Islet of Langerhans (tissue), 1 donor: Measurements from ENCODE around the gene DNASE1L1.
"Not testable (repeated sequence)": the region's sequence is repeated elsewhere in the genome, so short reads cannot be mapped to it uniquely, and the experiment has no call there.

Experiments
- FAIRE-seq: peaks from one replicate; lab custom pipeline; 2011; peaks lifted over from hg19 to GRCh38; lab: Jason Lieb, UNC

The DNASE1L1 gene

GRCh38 chrX:154403858-154404257, 5.2 kb downstream of the DNASE1L1 start:
- no peak for FAIRE-seq

DNA sequence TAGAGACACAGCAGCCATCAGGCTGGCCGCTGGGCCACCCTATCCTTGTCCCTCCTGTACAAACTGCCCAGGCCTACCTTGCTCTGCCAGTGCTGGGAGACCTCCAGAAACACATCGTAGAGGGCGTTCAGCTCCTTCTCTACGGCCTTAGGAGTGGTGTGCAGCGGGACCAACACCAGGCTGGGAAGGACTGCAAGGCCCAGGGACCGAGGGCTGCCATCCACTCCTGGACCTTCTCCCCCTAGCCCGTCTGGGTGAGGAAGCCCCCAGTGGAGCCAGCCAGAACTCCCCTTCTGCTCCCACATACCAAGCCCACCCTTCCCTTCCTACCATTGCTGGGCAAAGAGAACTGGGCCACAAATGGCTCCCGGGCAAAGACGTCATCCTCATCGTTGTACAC, 5.9 kb downstream of the DNASE1L1 start:
- FAIRE-seq: no peak

- no peak for FAIRE-seq
These were observed 6.4 kb downstream of the DNASE1L1 start for GRCh38 chrX:154402622-154403127.

DNA sequence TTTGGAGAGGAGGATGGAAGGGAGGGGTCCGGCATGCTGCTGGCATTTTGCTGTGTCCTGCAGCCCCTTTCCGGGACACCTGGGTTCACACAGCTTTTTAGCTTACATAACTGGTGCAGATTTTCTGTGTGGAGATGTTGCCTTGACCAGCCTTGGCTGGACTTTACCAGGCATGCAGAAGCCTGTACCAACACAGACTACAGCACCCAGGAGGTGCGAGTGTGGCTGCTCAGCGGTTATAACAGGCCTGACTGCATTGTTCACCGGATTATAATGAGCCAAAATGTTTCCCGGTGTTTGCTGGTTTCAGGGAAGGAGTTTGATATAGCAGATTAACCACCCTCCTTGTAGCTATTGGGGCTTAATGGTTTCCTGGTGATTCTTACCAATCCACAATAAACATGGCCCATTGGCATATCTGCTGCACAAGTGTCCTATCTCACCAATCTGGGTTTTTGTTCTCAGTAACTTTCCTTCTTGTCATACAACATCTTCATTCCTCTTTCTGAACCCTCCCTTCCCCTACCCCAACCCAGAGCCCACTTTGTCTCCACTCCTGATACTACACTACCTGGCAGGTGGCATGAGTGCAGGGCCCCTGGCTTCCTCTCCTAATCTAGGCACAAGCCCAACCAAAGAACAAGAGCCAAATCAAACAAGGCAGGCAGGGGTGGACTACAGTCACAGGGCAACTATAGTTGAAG, 7.0 kb downstream of the DNASE1L1 start:
- no peak for FAIRE-seq

GRCh38 chrX:154401045-154401799, 7.8 kb downstream of the DNASE1L1 start:
- no peak for FAIRE-seq

DNA sequence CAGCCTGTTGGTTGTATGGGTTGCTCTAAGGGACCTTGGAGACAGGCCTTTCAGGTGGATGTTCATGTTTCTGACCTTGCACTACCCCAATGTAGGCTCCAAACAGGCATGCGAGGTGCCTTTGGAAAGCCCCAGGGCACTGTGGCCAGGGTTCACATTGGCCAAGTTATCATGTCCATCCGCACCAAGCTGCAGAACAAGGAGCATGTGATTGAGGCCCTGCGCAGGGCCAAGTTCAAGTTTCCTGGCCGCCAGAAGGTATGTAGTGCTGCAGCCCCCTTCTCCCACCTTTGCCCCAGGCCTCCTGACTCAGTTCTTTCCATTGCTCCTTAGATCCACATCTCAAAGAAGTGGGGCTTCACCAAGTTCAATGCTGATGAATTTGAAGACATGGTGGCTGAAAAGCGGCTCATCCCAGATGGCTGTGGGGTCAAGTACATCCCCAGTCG, 8.7 kb downstream of the DNASE1L1 start:
- not testable (repeated sequence) for FAIRE-seq

DNA sequence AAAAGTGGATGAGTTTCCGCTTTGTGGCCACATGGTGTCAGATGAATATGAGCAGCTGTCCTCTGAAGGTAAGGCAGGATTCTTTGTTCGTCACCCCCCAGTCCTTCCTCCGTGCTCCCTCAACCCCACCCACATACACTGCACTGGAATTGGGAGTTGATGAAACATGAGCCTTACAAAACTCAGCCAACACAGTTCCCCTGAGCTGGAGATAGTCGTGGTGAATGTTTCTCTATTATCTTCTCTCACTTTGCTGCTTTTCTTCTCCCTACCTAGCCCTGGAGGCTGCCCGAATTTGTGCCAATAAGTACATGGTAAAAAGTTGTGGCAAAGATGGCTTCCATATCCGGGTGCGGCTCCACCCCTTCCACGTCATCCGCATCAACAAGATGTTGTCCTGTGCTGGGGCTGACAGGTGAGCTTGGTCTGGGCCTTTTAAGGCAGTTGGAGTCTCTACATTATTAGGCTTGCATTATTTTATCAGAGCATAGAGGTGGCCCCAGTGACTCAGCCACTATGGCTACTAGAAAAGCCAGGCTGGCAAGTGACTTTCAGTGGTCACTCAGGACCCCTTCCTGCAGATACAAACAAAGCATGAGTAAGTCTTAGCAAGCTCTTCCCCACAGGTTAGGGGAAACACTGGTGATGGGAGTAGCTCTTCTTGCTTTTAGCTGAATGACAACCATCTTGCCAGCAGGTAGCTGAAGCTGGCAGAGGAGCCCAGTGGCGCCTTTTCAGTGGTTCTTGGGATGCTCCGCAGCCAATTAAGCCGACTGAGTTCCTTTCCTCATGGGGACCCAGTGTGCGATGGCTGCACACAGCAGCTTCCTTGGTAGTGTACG, 9.3 kb downstream of the DNASE1L1 start:
- no peak for FAIRE-seq

GRCh38 chrX:154398668-154399526, 10.2 kb downstream of the DNASE1L1 start:
- FAIRE-seq: peak; percentile 70

- FAIRE-seq: peak; percentile 5
These were observed 11.0 kb downstream of the DNASE1L1 start, which contains the start of gene RPL10 for GRCh38 chrX:154397888-154398667. TSS of gene RPL10 (plus strand) at chrX:154398377. CDS start at chrX:154398520, 143 bp downstream.

DNA sequence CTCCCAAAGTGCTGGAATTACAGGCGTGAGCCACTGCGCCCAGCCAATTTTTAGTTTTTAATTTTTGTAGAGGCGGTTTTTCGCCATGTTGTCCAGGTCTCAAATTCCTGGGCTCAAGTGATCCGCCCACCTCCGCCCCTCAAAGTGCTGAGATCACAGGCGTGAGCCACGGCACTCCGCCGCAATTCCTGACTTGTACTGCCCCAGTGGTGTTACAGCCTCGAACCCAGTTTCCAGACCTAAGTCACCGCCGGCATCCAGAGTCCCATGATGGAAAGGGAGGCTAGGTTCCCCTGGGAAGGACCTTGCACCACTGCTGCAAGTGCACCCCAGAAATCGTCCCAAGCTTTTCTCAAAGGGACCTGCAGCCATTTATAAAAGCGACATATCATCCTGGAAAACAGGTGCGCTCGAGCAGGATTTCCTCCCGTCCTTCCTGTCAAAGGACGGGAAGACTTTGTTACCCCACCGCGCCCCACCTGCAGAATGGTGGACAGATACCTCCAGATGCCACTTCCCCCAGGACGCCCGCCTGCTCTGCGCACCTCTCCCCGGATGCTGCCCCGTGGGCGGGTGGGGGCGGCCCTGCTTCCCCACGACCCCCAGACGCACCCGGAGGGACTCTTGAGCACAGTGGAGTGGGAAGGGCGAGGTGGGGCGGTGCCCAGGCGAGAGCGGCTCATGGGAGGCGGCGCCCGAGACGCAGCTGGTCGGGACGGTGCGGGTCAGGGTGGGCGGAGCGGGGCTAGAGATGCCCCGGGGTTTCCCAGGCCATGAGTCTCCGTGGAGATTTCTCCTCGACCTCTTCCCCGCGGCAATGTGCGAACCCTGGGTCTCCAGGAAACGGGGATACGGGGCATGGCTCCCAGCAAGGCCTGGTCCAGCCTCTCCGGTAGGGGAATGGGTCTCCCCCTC, 11.8 kb downstream of the DNASE1L1 start:
- no peak for FAIRE-seq

DNA sequence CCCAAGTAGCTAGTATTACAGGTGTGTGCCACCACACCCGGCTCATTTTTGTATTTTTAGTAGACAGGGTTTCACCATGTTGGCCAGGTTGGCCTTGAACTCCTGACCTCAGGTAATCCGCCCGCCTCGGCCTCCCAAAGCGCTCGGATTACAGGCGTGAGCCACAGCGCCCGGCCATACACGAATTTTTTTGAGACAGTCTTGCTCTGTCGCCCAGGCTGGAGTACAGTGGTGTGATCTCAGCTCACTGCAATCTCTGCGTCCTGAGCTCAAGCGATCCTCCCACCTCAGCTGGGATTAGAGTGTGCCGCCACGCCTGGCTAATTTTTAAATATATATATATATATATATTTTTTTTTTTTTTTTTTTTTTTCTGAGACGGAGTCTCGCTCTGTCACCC, 12.7 kb downstream of the DNASE1L1 start:
- not testable (repeated sequence) for FAIRE-seq

DNA sequence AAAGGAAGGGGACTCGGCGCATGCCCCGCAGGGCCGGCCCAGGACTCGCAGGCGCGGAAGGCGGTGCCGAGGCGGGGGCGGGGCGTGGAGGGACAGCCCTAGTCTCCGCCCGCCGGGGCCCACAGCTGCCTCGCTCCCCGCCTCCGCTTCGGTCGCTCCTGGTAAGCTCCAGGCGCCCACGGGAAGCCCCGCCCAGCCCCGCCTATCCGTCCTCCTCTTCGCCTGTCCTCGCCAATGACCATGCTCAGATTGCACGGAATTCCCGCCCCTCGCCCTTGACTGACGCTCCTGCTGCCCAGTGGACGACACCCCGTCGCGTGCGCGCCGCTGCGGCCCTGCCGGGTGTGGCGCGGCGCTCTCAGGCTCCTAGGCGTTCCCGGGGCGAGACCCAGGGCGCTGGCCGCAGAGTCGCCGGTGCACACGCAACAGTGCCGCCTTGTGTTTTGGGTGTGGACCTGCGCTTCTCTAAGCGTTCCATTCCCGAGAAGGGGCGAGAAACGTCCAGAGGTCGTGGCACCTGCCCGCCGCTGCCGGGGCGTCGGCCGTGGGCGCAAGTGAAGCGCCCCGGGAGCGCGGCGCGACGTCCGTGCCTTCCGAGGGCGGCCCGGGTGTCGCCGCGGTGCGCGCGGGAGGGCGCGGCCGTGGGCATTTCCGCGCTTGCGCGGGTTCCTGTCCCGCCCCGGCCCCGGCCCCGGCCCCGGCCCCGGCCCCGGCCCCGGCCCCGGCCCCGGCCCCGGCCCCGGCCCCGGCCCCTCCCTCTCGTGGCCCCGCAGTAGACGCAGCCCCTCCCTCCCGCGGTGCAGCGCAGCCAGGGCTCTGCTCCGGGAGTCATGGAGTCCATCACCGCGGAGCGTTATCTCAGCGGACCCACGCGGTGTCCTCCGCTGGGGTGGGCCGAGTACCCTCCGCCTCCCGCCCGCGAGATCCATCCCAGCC, 19.0 kb downstream of the DNASE1L1 start:
- FAIRE-seq: not testable (repeated sequence)

DNA sequence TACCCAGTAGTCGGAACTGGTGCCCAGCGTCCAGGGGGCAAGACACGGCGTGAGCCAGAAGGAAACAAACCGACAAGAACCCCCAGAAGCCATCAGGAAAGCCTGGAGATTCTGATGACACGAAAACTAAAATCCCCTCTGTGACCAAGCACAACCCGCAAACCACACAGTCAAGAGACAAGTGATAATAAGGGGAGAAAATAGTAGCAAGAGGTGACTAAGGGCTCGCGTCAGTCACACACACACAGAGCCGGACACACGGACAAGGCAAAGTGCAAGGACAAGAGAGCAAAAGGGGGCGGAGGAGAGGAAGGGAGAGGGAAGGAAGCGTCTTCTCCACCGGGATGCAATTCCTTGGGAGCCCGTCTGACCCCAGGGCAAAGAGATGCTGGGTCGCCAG, 20.4 kb downstream of the DNASE1L1 start:
- not testable (repeated sequence) for FAIRE-seq

- not testable (repeated sequence) for FAIRE-seq
These were observed 21.0 kb downstream of the DNASE1L1 start for GRCh38 chrX:154388094-154388493.

DNA sequence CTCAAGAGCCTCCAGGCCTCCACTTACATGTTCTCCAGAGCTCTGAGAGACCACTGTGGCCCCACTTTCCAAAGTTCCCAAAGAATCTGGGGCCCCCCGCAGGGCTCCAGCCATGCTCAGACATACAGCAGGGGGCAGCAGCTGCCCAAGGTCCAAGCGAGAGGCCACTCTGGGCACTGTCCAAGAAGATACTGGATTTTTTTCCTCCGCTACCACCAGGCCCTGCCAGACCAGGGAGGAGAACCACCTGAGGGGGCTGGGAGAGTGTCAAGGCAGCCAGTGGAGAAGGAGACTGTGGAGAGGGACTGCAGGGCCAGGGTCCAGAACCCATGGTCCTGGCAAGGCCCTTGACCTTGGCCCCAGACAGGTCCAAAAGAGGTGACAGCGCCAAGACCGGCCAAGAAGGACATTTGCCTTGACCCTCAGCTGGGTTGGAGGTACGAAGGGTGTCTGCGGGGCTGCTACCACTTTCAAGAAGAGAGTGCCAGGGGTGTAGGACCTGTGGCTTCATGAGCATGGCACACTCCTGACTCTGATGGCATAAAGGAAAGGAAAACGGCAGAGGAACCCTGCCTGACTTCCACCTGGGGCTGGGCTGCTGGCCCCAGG, 24.7 kb downstream of the DNASE1L1 start:
- no peak for FAIRE-seq

DNA sequence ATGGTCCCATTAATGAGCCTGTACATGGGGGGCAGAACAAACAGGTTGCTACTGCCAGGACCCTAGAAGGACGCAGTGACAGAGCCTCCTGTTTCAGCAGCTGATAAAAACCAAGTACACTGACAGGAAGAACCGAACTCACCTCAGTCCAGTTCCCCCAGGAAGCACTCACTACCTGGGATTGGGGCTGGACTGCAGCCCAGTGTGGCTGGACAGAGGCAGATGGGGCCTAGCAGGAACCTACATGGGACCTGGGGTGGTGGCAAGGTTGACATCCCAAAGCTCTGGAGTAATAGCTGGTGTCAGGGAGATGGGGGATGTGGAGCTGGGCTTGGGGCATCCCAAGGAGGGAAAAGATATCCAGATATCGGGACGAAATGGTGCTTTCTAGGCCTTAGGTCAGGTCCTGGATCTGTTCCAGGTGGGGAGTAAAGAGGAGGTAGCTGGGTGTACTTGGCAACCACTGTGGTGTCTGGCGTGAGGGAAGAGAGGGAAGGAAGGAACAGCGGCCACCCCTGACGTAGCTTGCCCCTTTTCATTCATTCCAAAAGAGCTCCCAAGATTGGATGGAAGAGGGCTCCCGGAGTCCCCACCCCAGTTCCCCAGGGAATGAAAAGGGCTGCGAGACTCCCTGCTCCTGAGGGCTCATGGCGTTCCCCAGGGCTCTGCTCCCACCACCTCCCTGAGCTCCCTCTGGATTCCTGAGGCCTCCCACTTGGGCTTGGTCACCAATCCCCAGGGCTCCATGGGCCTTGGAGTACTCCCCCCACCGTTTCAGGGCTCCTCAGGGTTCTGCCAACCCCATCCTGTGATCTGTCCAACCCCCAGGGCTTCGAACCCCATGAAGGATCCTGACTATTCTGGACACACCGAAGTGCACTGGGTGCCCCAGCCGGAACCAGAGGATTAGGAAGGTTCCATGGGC, 25.4 kb downstream of the DNASE1L1 start:
- FAIRE-seq: no peak
